Stimulated activated CD4-positive, alpha-beta T cell treated with anti-CD3 and anti-CD28 coated beads, Interleukin-4, amount 100 ng/mL, for 48 hours (primary cell): ENCODE results near the gene PCP4.

ENCODE experiments used
- DNase-seq, 2 donors: peaks; one replicate each; pipeline ENCODE4 v3.0.0-alpha.2; 2020; ENCODE audit warnings: low read depth in 2 of 2

Gene PCP4

DNA sequence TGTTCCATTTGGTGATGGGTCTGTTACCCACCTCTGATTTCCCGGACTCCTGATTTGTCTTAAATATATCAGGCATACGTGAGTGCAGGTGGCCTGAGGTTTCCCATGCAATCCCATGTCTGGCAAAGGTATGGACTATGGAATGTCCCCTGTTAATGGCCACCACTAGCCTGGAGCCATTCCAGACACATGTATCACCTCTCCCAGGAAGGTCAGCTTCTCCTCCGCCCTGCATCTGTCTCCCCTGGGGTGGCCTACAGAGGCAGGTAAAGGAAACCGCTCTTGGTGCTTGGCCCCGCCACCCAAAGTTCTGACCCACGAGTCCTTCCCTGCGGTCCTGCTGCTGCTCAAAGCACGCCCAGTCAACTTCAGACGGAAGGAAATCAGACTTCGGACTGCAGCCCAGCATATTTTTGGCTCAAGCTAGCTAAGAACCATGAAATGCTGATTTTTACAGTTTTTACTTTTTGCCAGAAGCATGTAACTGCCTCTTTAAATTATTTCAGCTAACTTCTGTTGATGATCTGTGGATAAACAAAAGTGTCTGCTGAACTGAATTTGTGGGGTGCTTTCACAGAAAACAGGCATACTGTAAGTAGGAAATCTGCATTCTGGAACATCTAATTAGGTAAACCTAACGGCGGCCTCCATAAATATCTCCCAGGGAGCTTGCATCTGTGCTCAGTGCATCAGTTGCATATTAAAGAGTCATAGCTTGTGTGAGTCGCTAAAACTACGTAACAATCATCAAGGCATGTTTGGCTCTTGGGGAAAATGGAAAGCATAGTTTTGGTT, 105.9 kb downstream of the PCP4 start:
- no peak for DNase-seq

DNA sequence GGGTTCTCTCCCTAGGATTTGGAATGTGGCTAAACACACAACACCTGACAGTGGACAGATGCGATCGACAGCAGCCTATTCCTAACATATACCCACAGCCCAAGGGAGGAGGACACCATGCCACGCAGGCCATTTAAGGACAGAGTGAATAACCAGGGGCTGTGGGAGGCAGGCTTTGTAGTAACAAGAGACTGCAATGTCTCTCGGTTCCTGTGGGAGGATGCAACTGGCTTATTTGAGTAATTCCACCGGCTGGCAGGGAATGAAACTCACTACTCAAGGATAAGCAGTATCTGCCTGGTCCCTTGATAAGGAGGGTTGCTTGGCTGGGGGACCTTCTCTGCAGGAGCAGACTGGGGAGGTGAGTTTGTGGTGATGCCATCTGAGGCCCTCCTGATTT, 109.6 kb downstream of the PCP4 start:
- no peak for DNase-seq
